Measurements from ENCODE around the gene ZBTB5. TPM values are rescaled to one million over a fixed set of nuclear protein-coding genes. Genes with fewer than 3 reads are reported as not detected.
"Not testable (repeated sequence)": the region's sequence is repeated elsewhere in the genome, so short reads cannot be mapped to it uniquely, and the experiment has no call there.

ZBTB5 gene
- total RNA-seq, 1 donor from 2014 or later = 8.9 TPM

DNA sequence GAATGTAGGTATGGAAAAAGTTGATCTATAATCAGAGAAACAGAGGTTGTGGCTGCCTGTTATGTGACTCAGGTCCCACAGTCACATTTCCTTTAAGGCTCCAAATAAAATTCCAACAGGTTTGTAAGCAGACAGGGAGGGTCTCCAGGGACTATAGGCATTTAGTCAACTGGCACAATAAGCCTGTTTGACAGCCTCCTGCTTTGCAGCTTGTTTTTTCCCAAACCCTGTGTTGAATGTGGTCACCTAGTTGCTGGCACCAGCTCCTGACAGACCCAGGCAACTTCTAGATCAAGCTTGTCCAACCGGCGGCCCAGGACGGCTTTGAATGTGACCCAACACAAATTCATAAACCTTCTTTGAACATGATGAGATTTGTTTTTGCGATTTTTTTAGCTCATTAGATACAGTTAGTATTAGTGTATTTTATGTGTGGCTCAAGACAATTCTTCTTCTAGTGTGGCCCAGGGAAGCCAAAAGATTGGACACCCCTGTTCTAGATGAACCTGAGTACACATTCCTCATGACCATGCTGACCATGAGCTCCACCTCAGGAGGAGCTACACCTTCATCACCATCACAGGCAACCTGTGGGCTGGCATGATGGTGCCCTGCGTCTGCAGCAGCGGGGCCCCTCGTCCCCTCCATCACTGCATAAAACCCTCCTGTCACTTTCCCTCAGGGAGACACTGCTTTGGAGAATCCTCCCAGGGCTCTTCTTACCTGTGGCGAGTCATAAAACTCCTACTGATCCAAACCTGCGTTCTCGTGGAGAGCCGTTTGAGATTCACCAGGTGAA lies 58.4 kb downstream of the ZBTB5 start:
- no peak for DNase-seq (ENCODE audit: low read depth in 2 of 2)

DNA sequence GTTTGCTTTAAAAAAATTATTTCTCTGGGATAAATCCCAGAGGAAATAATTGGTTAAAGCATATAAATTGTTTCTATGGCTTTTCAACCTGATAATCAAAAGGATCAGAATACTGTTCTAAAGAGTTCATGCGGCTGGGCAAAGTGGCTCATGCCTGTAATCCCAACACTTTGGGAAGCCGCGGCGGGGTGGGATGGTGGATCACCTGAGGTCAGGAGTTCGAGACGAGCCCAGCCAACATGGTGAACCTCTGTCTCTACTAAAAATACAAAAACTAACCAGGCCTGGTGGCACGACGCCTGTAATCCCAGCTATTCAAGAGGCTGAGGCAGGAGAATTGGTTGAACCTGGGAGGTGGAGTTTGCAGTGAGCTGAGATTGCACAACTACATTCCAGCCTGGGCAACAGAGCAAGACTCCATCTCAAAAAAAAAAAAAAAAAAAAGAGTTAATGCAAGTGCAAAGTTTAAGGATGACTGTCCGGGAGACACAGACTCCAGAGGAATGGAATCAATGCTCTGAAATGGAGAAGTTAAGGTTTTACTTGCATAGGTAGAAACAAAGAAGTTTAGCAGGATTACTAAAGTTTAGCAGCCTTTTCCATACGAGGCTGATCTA lies 59.4 kb downstream of the ZBTB5 start:
- DNase-seq (ENCODE audit: low read depth in 2 of 2) = no peak

DNA sequence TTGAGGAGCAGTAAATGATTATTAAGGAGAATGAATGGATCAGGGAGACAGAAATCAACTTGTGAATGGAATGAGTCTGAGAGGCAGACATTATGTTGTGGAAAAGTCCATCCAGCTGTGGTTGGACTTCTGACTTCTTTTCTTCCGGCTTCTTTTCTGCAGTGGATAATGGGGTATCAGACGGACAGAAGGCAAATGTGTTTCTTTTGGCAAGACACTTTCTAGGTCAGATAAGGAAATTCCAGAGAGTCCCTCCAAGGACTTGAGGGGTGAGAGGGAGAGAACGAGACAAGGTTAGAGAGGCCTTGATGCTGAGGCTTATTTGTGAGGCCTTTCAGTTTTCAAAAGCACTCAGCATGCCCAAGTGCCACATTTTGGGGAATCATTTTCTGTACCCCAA lies 59.9 kb downstream of the ZBTB5 start:
- no peak for DNase-seq (ENCODE audit: low read depth in 2 of 2)

DNA sequence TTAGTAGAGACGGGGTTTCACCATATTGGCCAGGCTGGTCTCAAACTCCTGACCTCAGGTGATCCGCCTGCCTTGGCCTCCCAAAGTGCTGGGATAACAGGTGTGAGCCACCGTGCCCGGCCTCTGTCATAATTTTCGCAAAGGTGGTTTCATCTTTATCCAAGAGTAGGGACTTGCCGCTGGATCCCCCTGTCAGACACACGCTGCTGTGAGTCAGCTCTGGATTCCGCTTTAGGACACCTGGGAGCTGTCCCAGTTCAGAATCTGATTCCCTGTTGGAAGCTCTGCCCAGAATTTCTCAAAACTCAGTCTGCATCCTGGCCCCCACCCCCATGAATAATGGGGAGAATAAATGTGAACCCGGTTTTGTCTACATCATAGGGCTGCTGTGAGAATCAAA lies 60.7 kb downstream of the ZBTB5 start:
- DNase-seq (ENCODE audit: low read depth in 2 of 2) = no peak

DNA sequence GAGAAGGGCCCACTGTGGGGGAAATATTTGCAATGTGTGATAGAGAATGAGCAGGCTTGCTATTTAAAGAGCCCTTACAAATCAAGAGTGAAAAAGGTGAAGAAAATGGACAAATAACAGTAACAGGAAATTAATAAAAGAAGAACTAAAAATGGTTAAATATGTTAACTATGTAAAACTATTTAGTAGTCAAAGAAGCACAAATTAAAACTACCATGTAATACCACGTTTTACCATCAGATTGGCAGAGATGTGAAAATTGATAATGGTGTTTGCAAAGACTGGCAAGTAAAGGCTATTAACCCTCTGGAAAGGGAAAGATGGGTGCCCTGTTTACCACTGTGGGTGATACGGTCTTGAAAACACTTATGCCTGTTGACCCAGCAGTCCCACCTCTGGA lies 65.9 kb downstream of the ZBTB5 start:
- DNase-seq (ENCODE audit: low read depth in 2 of 2) = no peak

DNA sequence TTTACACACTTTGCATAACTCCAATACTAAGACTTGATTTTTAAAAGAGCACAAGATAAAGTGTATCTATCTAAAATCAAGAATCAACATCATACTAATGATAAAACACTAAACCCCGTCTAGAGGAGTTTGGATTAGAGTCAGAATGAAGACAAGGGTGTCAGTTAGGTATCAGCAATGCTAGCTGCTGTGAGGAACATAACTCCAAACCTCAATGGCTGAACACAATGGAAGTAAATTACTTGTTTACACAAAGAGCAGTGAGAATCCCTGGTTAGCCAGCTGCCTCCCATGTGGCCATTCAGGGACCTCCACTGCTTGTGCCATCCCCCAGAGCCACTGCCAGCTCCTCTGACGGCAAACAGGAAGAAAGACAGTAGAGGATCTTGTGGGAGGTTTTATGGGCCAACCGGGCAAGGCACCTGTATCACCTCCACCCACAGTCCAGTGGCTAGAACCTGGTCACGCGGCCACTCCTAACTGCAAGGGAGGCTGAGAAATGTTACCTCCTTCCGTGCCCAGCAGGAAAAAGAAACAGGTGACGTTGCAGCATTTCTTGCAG lies 66.7 kb downstream of the ZBTB5 start:
- DNase-seq (ENCODE audit: low read depth in 2 of 2) = no peak

DNA sequence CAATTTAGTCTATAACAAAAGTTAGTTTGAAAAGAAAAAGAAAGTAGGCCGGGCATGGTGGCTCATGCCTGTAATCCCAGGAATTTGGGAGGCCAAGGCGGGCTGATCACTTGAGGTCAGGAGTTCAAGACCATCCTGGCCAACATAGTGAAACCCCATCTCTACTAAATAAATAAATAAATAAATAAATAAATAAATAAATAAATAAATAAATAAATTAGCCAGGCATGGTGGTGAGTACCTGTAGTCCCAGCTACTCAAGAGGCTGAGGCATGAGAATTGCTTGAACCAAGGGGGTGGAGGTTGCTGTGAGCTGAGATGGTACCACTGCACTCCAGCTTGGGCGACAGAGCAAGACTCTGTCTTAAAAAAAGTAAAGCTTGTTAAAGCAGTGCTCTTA lies 67.3 kb downstream of the ZBTB5 start:
- DNase-seq (ENCODE audit: low read depth in 2 of 2) = not testable (repeated sequence)

DNA sequence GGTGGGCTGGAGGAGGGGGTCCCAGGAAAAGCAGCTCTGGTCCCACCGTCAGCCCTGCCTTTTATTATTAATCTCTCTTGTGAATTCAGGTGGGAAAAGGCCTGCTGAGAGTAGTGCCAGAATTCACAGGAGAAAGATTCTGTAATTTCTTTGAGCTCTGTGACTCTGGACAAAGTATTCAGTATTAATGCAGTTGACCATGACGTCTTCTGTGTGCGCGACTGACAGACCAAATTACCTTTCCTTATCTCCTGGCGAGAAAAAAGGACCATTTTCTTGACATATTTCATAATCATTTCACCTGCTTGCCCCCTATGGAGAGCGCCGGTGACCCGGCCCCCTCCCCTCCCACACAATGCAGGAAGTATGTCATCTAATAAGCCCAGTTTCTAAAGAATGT lies 69.6 kb downstream of the ZBTB5 start:
- no peak for DNase-seq (ENCODE audit: low read depth in 2 of 2)

DNA sequence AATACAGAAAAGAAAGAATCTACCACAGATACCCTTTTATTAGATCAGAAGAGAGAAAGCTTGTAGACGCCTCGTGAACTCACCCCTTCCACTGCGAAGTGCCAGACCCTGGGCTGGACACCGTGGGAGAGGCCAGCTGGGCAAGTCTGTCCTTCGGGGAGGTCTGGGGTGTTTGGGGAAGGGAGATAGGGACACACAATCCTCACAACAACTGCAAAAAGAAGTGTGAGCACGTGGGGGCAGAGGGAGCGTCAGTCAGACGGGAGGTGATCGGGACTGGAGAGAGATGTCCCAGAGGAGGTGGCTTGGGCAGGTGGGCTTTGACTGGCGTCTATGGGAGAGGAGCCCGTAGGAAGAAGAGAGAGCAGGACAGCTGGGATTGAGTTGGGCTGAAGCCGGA lies 70.0 kb downstream of the ZBTB5 start:
- no peak for DNase-seq (ENCODE audit: low read depth in 2 of 2)

DNA sequence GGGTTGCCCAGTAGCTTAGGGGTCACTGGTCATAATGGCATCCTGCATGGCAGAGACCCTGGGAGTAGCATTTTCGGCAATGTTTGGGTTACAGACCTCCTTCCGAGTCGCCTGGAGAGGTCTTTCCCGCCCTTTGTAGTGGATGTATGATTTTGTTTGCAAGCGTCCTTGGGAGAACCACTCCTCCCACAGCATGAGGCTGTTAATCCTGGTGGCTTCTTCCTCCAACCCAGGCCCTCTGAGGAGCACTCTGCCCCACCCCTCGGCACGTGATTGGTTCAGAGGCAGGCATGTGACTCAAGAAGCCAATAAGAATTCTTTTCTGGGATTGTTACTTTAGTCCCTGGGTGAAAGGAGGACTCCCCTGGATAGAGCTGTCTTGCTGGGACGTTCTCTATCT lies 73.0 kb downstream of the ZBTB5 start:
- no peak for DNase-seq (ENCODE audit: low read depth in 2 of 2)

DNA sequence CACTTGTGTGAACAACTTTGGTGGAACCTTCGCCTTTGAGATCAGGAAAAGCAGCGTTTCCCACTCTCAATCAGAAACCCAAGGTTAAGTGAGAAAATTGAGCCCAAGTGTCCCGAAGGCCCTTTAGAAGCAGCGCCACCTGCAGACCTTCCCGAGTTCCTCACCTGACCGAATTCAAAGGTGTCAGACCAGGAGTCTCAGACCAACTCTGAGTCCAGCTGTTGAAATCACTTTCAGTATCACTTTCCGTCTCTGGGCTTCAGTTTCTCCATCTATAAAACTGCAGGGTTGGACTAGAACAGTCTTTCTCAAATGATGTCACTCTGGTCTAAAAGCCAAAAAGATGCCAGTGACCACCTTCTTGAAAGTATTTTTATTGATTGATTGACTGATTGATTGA lies 74.5 kb downstream of the ZBTB5 start:
- DNase-seq (ENCODE audit: low read depth in 2 of 2) = peak in 1 of 2 donors; percentile 29

Other genes starting within 250 kb of the ZBTB5 start
- gene GRHPR, start 42.8 kb downstream of the ZBTB5 start, total RNA-seq = 97.1 and 122 TPM in 2 replicates
- 10.6 and 12.2 TPM in 2 replicates for gene POLR1E, start 20.5 kb upstream of the ZBTB5 start, total RNA-seq
- 9.1 and 17.6 TPM in 2 replicates for gene FBXO10, start 110.9 kb upstream of the ZBTB5 start, total RNA-seq
- gene TOMM5, start 127.1 kb upstream of the ZBTB5 start, total RNA-seq = 92.2 and 126 TPM in 2 replicates
- gene FRMPD1, start 185.5 kb upstream of the ZBTB5 start, total RNA-seq = not detected in 2 replicates